A549 (cell line): Measurements from ENCODE around the gene ATP9A. TPM values are rescaled to one million over a fixed set of nuclear protein-coding genes. Genes with fewer than 3 reads are reported as not detected.

Experiments
- ATAC-seq, 2 experiments: fragments of 200-7000 bp in 1 of 2; fragments of >200 bp in 1 of 2; cut with Nextera tagmentation in 1 of 2; cut with Tn5 transposase in 1 of 2; 3 replicates each; pipeline versions ENCODE4 v1.8.0 to v1.9.1; 2018 to 2020; ENCODE audit warnings: mild to moderate bottlenecking in 1 of 2, moderate library complexity in 1 of 2
- CTCF ChIA-PET: fragments of 300-600 bp; sonication (Branson Sonifier 250); formaldehyde crosslinking; extraction: SDS; loops from one replicate; lab custom pipeline; 2021; ENCODE audit warnings: antibody characterized with exemption, inconsistent platforms; lab: Yijun Ruan, JAX
- POLR2A ChIA-PET: fragments of 350-600 bp; formaldehyde crosslinking; extraction: SDS; loops from one replicate; lab custom pipeline; 2021; ENCODE audit warnings: antibody characterized with exemption, inconsistent platforms; lab: Yijun Ruan, JAX
- DNase-seq, 2 experiments: peaks; one replicate each; pipeline versions ENCODE4 v3.0.0 to v3.0.0-alpha.2; 2011 to 2016; ENCODE audit warnings: low read depth in 1 of 2, low spot score in 1 of 2
- FAIRE-seq: peaks from 2 replicates; lab custom pipeline; 2011; peaks lifted over from hg19 to GRCh38; lab: Jason Lieb, UNC
- H3K27ac ChIP-seq, 2 experiments: fragments of >200 bp; sonication (Bioruptor Twin); formaldehyde crosslinking; 3 replicates each; pipeline ENCODE4 v1.5.1; 2016 to 2017
- H3K4me1 ChIP-seq: fragments of >200 bp; sonication (Bioruptor Twin); formaldehyde crosslinking; 3 replicates; pipeline ENCODE4 v1.6.1; 2016
- H3K4me2 ChIP-seq: fragments of >200 bp; sonication (Bioruptor Twin); formaldehyde crosslinking; 3 replicates; pipeline ENCODE4 v1.6.1; 2016
- H3K4me3 ChIP-seq: fragments of >200 bp; sonication (Bioruptor Twin); formaldehyde crosslinking; 3 replicates; pipeline ENCODE4 v1.5.1; 2016
- H3K9me3 ChIP-seq: fragments of >200 bp; sonication (Bioruptor Twin); formaldehyde crosslinking; 3 replicates; pipeline ENCODE4 v1.6.1; 2016
- BHLHE40 ChIP-seq: IDR thresholded peaks from 2 replicates; pipeline ENCODE4 v1.6.1; 2012; ENCODE audit warnings: low read depth, low read length, inconsistent platforms
- CBX2 ChIP-seq: fragments of 200-600 bp; sonication (generic); IDR thresholded peaks from 2 replicates; pipeline ENCODE4 v1.6.1; 2016; ENCODE audit warnings: low read depth, mild to moderate bottlenecking, borderline replicate concordance
- CHD2 ChIP-seq: fragments of 150-350 bp; IDR thresholded peaks from 2 replicates; pipeline ENCODE4 v1.6.1; 2014; ENCODE audit warnings: low read length; ENCODE audit not compliant: partially characterized antibody
- EHF ChIP-seq: fragments of 250-450 bp; sonication (Bioruptor Pico); IDR thresholded peaks from 2 replicates; pipeline ENCODE4 v1.5.0; 2020; ENCODE audit warnings: mild to moderate bottlenecking
- ESRRA ChIP-seq: fragments of 150-350 bp; IDR thresholded peaks from 2 replicates; pipeline ENCODE4 v1.6.1; 2014; ENCODE audit warnings: mild to moderate bottlenecking, low read length, borderline replicate concordance
- FOSB ChIP-seq: fragments of 250-450 bp; sonication (Bioruptor Pico); IDR thresholded peaks from 2 replicates; pipeline ENCODE4 v1.5.0; 2020; ENCODE audit warnings: mild to moderate bottlenecking, moderate library complexity
- FOXS1 ChIP-seq: fragments of 250-450 bp; sonication (Bioruptor Pico); IDR thresholded peaks from 2 replicates; pipeline ENCODE4 v1.5.0; 2020; ENCODE audit warnings: mild to moderate bottlenecking, moderate library complexity
- GATA3 ChIP-seq: IDR thresholded peaks from 2 replicates; pipeline ENCODE4 v1.6.1; 2012; ENCODE audit warnings: borderline replicate concordance
- HDAC2 ChIP-seq: fragments of 200-600 bp; sonication (generic); IDR thresholded peaks from 2 replicates; pipeline ENCODE4 v1.6.1; 2016
- HOXA7 ChIP-seq: fragments of 250-450 bp; sonication (Bioruptor Pico); IDR thresholded peaks from 2 replicates; pipeline ENCODE4 v1.5.0; 2020; ENCODE audit warnings: mild to moderate bottlenecking, moderate library complexity
- JUNB ChIP-seq: fragments of >200 bp; sonication (Bioruptor Twin); formaldehyde crosslinking; IDR thresholded peaks from 2 replicates; pipeline ENCODE4 v1.6.1; 2016
- MAFK ChIP-seq: fragments of 450-650 bp; IDR thresholded peaks from 2 replicates; pipeline ENCODE4 v1.6.1; 2014; ENCODE audit not compliant: partially characterized antibody
- NFE2L2 ChIP-seq: fragments of 150-350 bp; conservative IDR thresholded peaks from 2 replicates; pipeline ENCODE4 v1.6.1; 2014; ENCODE audit warnings: low read length
- NR3C1 ChIP-seq: fragments of >200 bp; sonication (Bioruptor Twin); formaldehyde crosslinking; IDR thresholded peaks from 3 replicates; pipeline ENCODE4 v1.6.1; 2017
- RAD21 ChIP-seq, 2 experiments: fragments of >200 bp in 1 of 2; sonication (Bioruptor Twin) in 1 of 2; formaldehyde crosslinking in 1 of 2; IDR thresholded peaks in 1 of 2; conservative IDR thresholded peaks in 1 of 2; 2 replicates in 1 of 2; 3 replicates in 1 of 2; pipeline ENCODE4 v1.6.1; 2012 to 2018; ENCODE audit warnings: inconsistent platforms in 1 of 2
- whole genome bisulfite sequencing: methylation state at CpG from one replicate; pipeline ENCODE4 v1.1.6; 2017; ENCODE audit errors: missing lambda C conversion rate; 5-methylcytosine and 5-hydroxymethylcytosine counted together
- polyA plus RNA-seq, 4 experiments: library from polyadenylated mRNA; depleted of rRNA in 3 of 4; stranded (reverse); fragments of >200 nt; fragmentation: RNase III in 1 of 4; extraction: RNeasy Plus Mini Kit Qiagen cat#74134 plus additional on column Dnase treatment in 1 of 4; gene quantifications; 2 replicates in 3 of 4; 3 replicates in 1 of 4; pipeline ENCODE4 v1.2.3, GENCODE V29; 2011 to 2017
- TF ChIP-seq, protein P1 (sequence below): fragments of >200 bp; sonication (Bioruptor Twin); formaldehyde crosslinking; IDR thresholded peaks from 3 replicates; pipeline ENCODE4 v1.6.1; 2016
- TF ChIP-seq, protein P2 (sequence below): fragments of 250-450 bp; sonication (Bioruptor Pico); IDR thresholded peaks from 2 replicates; pipeline ENCODE4 v1.5.0; 2020; ENCODE audit warnings: low read depth, mild to moderate bottlenecking, moderate library complexity
- TF ChIP-seq, protein P3 (sequence below): fragments of 250-450 bp; sonication (Bioruptor Pico); IDR thresholded peaks from 2 replicates; pipeline ENCODE4 v1.5.0; 2021; ENCODE audit warnings: mild to moderate bottlenecking, moderate library complexity, borderline replicate concordance

ATP9A gene
- polyA plus RNA-seq, 2 of the 4 experiments (the other 2 are of a cell fraction): 9.9 to 23.6 TPM

DNA sequence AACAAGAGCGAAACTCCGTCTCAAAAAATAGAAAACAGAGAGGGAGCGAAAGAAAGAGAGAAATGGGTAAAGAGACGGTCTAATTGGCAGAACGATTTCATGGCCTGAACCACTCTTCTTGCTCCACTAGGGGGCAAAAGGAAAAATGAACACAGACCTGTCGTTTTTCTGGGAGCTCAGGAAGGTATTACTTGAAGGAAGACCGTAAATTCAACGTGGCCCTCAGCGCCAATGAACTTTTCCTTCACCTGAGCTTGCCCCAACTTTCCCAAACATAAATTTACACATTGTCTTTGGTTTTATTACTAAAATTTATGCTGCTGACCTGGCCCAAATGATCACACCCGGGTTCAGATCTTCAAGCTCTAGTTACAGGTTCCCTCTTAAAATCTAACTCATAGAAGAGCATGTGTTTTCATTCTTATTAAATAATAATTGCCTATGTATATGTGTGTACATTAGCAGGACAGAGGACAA, 67.3 kb downstream of the ATP9A start (continued):
- TF ChIP-seq FOSB (CRISPR knock-in tag) (no peak), CHD2 (no peak), RAD21 (conservative IDR thresholded peaks at IDR 0.05 in 1 of 2, IDR thresholded peaks at IDR 0.05 in 1 of 2) (peak; percentile 60 to 66), HDAC2 (no peak), HOXA7 (CRISPR knock-in tag) (no peak), GATA3 (no peak)

DNA sequence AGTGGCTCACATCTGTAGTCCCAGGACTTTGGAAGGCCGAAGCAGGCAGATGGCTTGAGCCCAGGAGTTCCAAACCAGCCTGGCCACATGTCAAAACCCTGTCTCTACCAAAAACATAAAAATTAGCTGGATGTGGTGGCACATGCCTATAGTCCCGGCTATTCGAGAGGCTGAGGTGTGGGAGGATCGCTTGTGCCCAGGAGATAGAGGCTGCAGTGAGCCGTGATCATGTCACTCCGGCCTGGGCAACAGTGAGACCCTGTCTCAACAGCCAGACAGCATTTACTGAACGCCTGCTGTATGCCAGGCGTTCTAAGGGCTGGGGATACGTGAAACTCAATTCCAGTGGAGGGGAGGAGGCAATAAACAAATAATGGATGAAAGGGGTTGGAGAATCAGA, 69.9 kb downstream of the ATP9A start:
- H3K9me3 ChIP-seq: no peaks in the 10 kb centered on the region
- H3K4me1 ChIP-seq: peaks cover 50% of the 10 kb centered on the region
- WGBS: 93% methylated on average over 9 of the region's 9 CpGs
- H3K4me3 ChIP-seq: no peak overlapping the region
- FAIRE-seq (no peak), DNase-seq (no peak)
- no peak overlapping the region for H3K4me2 ChIP-seq
- H3K27ac ChIP-seq: peak overlapping the region in 1 of 2 experiments; percentile 46; a peak in 3 of 6 replicates
- CTCF ChIA-PET: interaction anchor here (1.3 kb wide), 1 partner anchor 386 kb away, joined by 3 read pairs; no protein-coding TSS in a partner anchor
- TF ChIP-seq, protein P1, sequence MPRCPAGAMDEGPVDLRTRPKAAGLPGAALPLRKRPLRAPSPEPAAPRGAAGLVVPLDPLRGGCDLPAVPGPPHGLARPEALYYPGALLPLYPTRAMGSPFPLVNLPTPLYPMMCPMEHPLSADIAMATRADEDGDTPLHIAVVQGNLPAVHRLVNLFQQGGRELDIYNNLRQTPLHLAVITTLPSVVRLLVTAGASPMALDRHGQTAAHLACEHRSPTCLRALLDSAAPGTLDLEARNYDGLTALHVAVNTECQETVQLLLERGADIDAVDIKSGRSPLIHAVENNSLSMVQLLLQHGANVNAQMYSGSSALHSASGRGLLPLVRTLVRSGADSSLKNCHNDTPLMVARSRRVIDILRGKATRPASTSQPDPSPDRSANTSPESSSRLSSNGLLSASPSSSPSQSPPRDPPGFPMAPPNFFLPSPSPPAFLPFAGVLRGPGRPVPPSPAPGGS: no peak
- TF ChIP-seq, protein P2, sequence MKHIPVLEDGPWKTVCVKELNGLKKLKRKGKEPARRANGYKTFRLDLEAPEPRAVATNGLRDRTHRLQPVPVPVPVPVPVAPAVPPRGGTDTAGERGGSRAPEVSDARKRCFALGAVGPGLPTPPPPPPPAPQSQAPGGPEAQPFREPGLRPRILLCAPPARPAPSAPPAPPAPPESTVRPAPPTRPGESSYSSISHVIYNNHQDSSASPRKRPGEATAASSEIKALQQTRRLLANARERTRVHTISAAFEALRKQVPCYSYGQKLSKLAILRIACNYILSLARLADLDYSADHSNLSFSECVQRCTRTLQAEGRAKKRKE (CRISPR knock-in tag): no peak
- no peak for TF ChIP-seq BHLHE40
- no peak for TF ChIP-seq NR3C1
- no peak for TF ChIP-seq ESRRA
- TF ChIP-seq NFE2L2: no peak
- no peak for TF ChIP-seq FOXS1
- no peak for TF ChIP-seq EHF (CRISPR knock-in tag)
- TF ChIP-seq JUNB: no peak
- TF ChIP-seq MAFK: no peak
- TF ChIP-seq CBX2: no peak
- no peak for TF ChIP-seq HDAC2
- TF ChIP-seq, all 56 proteins: peak for 0
- no peak for ATAC-seq
- POLR2A ChIA-PET: no interaction called here

DNA sequence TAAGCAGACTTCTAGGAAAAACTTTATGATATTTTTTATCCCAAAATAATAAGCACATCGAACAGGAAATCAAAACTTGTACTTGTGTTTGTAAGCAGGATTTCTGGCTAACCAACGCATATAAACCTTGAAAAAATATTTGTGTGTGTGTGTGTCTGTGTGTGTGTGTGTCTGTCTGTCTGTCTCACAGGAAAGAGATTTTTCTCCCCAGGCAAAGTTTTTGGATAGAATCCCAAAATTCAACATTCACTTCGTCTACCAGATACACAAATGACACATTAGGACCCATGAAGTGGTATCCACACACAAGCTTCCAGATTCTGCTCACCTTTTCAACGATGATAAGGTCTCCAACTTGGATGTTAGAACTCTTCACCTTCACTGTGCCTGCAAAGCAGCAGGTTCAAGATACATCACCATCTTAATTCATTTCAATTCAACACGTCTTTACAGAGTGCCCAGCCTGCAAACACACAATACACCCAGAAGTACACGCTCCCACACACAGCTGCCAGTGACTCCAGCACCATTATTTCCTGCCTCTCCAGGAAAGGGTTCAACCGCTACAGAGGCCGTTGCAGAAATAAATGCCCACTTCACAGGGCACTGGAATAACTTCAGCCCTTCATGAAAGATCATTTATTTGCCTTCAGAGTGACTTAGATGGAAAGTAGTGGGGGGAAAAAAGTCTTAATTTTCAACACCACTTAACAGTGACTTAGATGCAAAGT, 70.9 kb downstream of the ATP9A start:
- FAIRE-seq: no peak
- TF ChIP-seq NFE2L2 (no peak), HOXA7 (CRISPR knock-in tag) (no peak), NR3C1 (no peak)
- TF ChIP-seq, all 56 proteins: peak for 0
- H3K27ac ChIP-seq: peak overlapping the region; percentile 56 to 80

DNA sequence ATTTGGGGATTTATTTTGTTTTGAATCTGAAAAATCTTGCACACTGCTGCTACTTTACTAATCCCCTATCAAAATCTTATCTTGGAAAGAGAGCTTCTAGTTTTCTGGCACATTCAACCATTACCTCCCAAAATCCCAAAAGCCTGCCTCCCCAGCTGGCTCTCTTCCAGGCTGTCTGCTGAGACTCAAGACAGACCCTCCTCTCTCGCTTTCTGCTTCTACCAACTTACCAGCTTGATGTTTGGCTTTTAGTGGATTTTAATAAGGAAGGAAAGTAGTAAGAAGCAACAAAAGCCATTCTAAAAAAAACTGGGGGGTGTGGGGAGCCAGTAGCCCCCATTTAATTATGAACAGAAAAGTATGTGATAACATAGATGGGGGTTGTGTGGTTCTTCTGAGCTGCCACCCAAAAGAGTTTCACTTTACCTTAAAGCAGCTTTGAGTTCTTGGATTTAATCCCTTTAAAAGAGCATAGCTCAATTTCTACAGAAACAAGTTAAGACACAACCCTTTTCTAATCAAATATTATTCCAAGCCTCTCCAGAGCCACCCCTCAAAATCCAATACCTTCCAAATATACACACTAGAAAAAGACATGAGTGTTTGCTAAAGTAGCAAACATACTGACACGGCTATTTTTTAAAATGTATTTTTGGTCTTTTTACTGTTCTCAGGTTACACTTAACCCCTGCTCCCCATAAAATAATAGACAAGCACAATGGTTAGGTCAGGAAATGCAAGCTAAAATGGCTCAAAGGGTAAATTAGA, 71.7 kb downstream of the ATP9A start:
- DNase-seq: no peak
- TF ChIP-seq, protein P2 (CRISPR knock-in tag): no peak
- no peak for TF ChIP-seq CHD2
- TF ChIP-seq, protein P3, sequence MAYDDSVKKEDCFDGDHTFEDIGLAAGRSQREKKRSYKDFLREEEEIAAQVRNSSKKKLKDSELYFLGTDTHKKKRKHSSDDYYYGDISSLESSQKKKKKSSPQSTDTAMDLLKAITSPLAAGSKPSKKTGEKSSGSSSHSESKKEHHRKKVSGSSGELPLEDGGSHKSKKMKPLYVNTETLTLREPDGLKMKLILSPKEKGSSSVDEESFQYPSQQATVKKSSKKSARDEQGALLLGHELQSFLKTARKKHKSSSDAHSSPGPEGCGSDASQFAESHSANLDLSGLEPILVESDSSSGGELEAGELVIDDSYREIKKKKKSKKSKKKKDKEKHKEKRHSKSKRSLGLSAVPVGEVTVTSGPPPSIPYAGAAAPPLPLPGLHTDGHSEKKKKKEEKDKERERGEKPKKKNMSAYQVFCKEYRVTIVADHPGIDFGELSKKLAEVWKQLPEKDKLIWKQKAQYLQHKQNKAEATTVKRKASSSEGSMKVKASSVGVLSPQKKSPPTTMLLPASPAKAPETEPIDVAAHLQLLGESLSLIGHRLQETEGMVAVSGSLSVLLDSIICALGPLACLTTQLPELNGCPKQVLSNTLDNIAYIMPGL: no peak
- ATAC-seq: no peak
- FAIRE-seq: no peak
- Histone ChIP-seq H3K4me1 (peaks cover 32% of the 10 kb centered on the region), H3K9me3 (no peaks in the 10 kb centered on the region), H3K4me2 (peak overlapping the region; percentile 54), H3K4me3 (peak overlapping the region; percentile 9; the same call in 1 of the 3 replicates), H3K27ac (peak overlapping the region; percentile 56 to 80)
- POLR2A ChIA-PET: interaction anchor here (0.5 to 1.4 kb wide), 2 partner anchors 15 to 71 kb away, joined by 4 to 6 read pairs; no protein-coding TSS in a partner anchor
- CTCF ChIA-PET: interaction anchor here (0.6 to 1.7 kb wide), 6 partner anchors 16 to 332 kb away, joined by 3 to 8 read pairs (median 3); no protein-coding TSS in a partner anchor
- WGBS: 43% methylated on average over 2 of the region's 2 CpGs

More for the DNA sequence above, 70.9 kb downstream of the ATP9A start:
- no peaks in the 10 kb centered on the region for H3K9me3 ChIP-seq
- CTCF ChIA-PET: interaction anchor here (0.6 to 1.7 kb wide), 5 partner anchors 15 to 387 kb away, joined by 3 to 4 read pairs (median 3); no protein-coding TSS in a partner anchor
- peaks cover 40% of the 10 kb centered on the region for H3K4me1 ChIP-seq
- ATAC-seq (no peak), DNase-seq (no peak)
- peak overlapping the region; percentile 9; the same call in 1 of the 3 replicates for H3K4me3 ChIP-seq
- POLR2A ChIA-PET: no interaction called here
- WGBS: 50% methylated on average over 8 of the region's 8 CpGs
- H3K4me2 ChIP-seq: peak overlapping the region; percentile 54
